SK-N-MC (cell line): ENCODE data around the gene EXOC3.
A peak's percentile ranks its signal among the peaks of the same experiment; 100 is the strongest.

ENCODE experiments used
- DNase-seq: peaks from one replicate; pipeline ENCODE4 v3.0.0-alpha.2; 2011; ENCODE audit warnings: low read depth, low spot score
- H3K27ac ChIP-seq: fragments of 200-600 bp; sonication (generic); 2 replicates; pipeline ENCODE4 v1.5.1; 2016; ENCODE audit warnings: mixed run types
- H3K36me3 ChIP-seq: fragments of 200-600 bp; sonication (generic); 2 replicates; pipeline ENCODE4 v1.6.1; 2017; ENCODE audit warnings: antibody characterized with exemption, low read length, mixed read lengths; ENCODE audit not compliant: insufficient read depth
- H3K4me3 ChIP-seq: fragments of 200-600 bp; sonication (generic); 2 replicates; pipeline ENCODE4 v1.5.1; 2016
- H3K9ac ChIP-seq: fragments of 200-600 bp; sonication (generic); 2 replicates; pipeline ENCODE4 v1.8.0; 2017; ENCODE audit warnings: mixed run types, mixed read lengths; ENCODE audit not compliant: insufficient read length
- H3K9me3 ChIP-seq: fragments of 200-600 bp; sonication (generic); 2 replicates; pipeline ENCODE4 v1.6.1; 2017; ENCODE audit warnings: low read depth, mild to moderate bottlenecking, antibody characterized with exemption, low read length, moderate library complexity, mixed read lengths
- EZH2 ChIP-seq: fragments of 200-600 bp; sonication (generic); IDR thresholded peaks from one replicate; pipeline ENCODE4 v1.6.1; 2017; ENCODE audit warnings: antibody characterized with exemption
- FOXP2 ChIP-seq: optimal IDR thresholded peaks from 2 replicates; pipeline ENCODE3; 2011; ENCODE audit warnings: mild to moderate bottlenecking, moderate library complexity; ENCODE audit not compliant: insufficient read depth; ENCODE audit errors: extremely low read length, control extremely low read depth
- POLR2AphosphoS5 ChIP-seq: IDR thresholded peaks from 2 replicates; pipeline ENCODE4 v1.6.1; 2012; ENCODE audit warnings: mild to moderate bottlenecking, low read depth, low read length, borderline replicate concordance

EXOC3 gene

DNA sequence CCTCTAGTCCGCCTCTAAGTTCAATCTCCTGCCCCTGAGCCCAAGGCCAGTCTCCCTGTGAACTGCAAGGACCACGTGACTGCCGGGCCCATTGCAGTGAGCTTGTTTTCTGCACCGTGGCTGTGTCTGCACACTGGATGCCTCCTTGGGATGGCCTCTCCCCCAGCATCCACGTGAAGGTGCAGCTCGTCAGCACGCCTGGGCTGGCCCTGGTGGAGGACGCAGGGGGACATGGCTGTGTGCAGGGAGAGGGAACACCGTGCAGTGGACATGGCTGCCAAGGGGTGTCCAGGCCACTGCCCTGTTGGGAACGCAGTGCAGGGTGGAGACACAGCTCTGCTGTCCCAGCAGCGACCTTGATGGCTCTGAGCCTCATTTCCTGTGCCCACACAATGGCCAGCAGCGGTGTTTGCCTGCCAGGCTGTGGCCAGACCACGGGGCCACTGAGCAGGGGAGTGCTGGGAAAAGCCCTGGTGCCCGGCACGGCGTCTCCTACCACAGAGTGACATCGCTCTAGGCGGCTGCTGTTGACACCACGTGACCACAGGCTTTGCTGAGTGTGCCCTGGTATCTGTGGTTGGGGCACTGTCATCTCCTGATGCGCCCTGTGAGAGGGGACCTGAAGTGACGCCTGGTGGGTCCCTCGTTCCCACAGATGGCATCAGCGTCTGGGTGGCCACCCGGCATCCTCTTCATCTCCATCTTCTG, 26.9 kb upstream of the EXOC3 start:
- Histone ChIP-seq H3K9me3 (no peaks in the 10 kb centered on the region), H3K4me3 (peak overlapping the region; percentile 42), H3K9ac (no peak overlapping the region), H3K27ac (peak overlapping the region; percentile 98), H3K36me3 (peaks cover 15% of the 10 kb centered on the region; the same call in 1 of the 2 replicates)
- TF ChIP-seq POLR2AphosphoS5: no peak
- no peak for TF ChIP-seq FOXP2
- no peak for TF ChIP-seq EZH2
- no peak for DNase-seq

- TF ChIP-seq POLR2AphosphoS5: no peak
- no peak for TF ChIP-seq FOXP2
- no peak for TF ChIP-seq EZH2
- Histone ChIP-seq H3K36me3 (peaks cover 15% of the 10 kb centered on the region; the same call in 1 of the 2 replicates), H3K27ac (peak overlapping the region; percentile 98), H3K9me3 (no peaks in the 10 kb centered on the region), H3K4me3 (no peak overlapping the region), H3K9ac (no peak overlapping the region)
- no peak for DNase-seq
Observed at GRCh38 chr5:416636-416960, 26.4 kb upstream of the EXOC3 start.

DNA sequence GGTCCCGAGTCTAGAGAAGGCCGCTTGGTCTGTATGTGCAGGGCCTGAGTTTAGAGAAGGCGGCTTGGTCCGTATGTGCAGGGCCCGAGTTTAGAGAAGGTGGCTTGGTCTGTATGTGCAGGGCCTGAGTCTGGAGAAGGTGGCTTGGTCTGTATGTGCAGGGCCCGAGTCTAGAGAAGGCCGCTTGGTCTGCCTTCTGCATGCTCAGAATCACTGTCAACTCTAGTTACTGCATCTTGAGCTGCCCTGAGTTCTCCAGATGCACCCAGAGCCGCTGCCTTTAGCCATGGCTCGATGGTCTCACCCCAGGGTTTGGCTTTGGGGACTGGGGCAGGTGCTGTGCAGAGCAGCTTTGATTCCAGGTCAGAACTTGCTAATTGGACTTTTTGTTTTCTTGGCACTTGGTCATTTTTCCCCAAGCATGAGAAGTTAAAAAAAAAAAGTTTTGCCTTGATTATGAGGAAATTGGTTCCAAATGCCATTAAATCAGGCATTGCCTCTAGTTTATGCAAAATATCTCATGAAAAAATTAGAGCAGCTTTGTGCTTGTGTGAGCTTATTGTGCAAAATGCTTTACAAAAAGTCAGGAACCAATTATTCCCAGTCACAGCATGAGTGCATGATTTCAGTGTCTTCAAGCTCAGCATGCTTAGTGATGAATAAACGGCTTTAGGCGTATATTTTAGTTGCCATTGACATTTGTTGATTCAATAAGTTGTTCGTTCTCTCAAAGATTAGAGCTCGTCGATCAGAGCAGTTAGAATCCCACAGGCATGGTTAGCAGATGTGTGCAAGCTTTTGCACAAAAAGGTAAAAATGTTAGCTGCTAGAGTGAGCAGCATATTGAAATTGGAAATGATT, 25.4 kb upstream of the EXOC3 start:
- H3K36me3 ChIP-seq: peaks cover 7% of the 10 kb centered on the region; the same call in 1 of the 2 replicates
- H3K9ac ChIP-seq: peak overlapping the region; percentile 37

DNA sequence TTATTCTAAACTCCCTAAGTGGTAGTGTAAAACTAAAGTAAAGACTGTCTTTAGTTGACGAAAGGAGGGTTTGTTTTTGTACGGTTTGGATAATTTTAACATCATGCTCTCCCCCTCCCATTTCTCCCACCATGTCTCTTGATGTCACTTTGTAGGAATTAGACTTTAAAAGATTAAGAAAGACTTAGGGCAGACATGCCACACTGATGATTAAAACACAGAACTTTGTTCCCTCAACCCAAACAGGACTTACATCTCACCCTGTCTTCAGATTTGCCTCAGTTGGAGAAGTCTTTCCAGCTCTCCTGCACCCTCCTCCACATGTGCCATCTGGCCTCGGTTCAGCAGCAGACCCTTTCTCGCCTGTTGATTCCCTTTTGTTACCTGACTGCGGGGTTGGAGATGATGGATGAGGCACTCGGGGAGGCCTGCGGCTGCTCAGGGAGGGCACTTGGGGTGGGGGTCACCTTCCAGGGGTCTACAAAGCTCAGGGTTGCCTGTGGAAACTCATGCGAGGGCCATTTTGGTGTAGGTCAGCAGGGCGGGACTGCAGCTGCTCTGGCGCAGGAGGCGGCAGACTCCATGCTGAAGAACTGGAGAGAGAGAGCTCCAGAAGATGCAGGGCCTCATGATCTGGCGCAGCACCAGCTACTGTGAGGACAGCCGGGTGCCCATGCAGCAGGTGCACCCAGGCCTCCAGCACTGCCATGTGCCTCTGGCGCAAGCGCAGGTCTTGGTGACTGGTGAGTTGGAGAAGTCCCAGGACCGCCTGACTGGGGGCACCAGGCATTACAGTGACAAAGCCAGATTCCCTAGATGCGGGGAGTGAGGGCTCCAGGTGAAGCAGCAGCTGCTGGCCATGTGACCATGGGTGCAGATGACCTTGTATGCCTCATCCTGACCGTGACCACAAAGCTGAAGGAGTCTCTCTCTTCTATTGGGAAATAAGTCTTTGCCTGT, 24.5 kb upstream of the EXOC3 start:
- H3K4me3 ChIP-seq: peak overlapping the region; percentile 55
- peaks cover 7% of the 10 kb centered on the region; the same call in 1 of the 2 replicates for H3K36me3 ChIP-seq
- H3K9me3 ChIP-seq: no peaks in the 10 kb centered on the region
- H3K9ac ChIP-seq: peak overlapping the region; percentile 37
- peak overlapping the region; percentile 98 for H3K27ac ChIP-seq
- DNase-seq: no peak
- no peak for TF ChIP-seq POLR2AphosphoS5
- TF ChIP-seq EZH2: no peak
- TF ChIP-seq FOXP2: no peak

More for the DNA sequence above, 25.4 kb upstream of the EXOC3 start:
- DNase-seq: peak; percentile 97
- Histone ChIP-seq H3K9me3 (no peaks in the 10 kb centered on the region), H3K27ac (peak overlapping the region; percentile 98), H3K4me3 (peak overlapping the region; percentile 55)
- peak; percentile 74; the same call in 1 of the 2 replicates for TF ChIP-seq POLR2AphosphoS5
- peak; percentile 85 for TF ChIP-seq FOXP2
- TF ChIP-seq EZH2: no peak

GRCh38 chr5:419970-420369, 23.0 kb upstream of the EXOC3 start:
- Histone ChIP-seq H3K36me3 (peaks cover 7% of the 10 kb centered on the region; the same call in 1 of the 2 replicates), H3K9ac (peak overlapping the region; percentile 28), H3K27ac (peak overlapping the region; percentile 98), H3K4me3 (peak overlapping the region; percentile 28; the same call in 1 of the 2 replicates), H3K9me3 (no peaks in the 10 kb centered on the region)
- DNase-seq: no peak
- TF ChIP-seq POLR2AphosphoS5 (no peak), EZH2 (no peak), FOXP2 (no peak)

GRCh38 chr5:420632-421286, 22.2 kb upstream of the EXOC3 start:
- Histone ChIP-seq H3K27ac (peak overlapping the region; percentile 98), H3K9ac (no peak overlapping the region), H3K36me3 (peaks cover 7% of the 10 kb centered on the region; the same call in 1 of the 2 replicates), H3K9me3 (no peaks in the 10 kb centered on the region), H3K4me3 (no peak overlapping the region)
- TF ChIP-seq POLR2AphosphoS5 (no peak), EZH2 (no peak), FOXP2 (no peak)
- no peak for DNase-seq

DNA sequence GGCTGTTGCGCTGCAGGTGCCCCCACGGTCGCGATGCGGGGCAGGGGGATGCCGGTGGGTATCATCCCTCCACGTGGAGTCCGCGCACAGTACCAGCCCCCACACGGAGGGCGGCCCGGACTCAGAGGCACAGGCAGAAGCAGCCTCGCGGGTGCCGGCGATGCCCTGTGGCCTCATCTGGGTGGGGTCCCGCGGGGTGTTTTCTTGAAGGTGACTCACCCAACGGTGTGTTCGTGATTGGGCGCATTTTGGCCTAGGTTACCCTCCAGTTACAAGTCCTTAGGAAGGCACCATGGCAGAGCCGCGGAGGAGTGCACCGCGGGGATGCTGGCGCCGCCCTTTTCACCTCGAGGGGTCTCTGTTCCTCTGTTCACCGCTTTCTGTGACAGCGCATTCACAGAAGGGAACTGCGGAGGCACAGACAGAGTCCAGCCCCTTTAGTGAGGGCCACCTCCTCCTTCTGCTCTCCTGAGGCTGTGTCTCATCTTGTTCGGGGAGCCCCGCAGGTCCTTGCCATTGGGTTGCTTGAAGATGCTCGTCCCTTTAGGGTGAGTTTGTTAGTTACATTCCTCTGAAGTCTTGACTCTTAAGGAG, 21.6 kb upstream of the EXOC3 start:
- Histone ChIP-seq H3K9ac (no peak overlapping the region), H3K36me3 (peaks cover 7% of the 10 kb centered on the region; the same call in 1 of the 2 replicates), H3K9me3 (no peaks in the 10 kb centered on the region), H3K4me3 (no peak overlapping the region), H3K27ac (no peak overlapping the region)
- no peak for TF ChIP-seq FOXP2
- no peak for TF ChIP-seq POLR2AphosphoS5
- no peak for TF ChIP-seq EZH2
- DNase-seq: no peak
